DMS 273 treated with DMSO at 0.1 percent for 48 hours (cell line): ENCODE results near the gene USP11.

ENCODE experiments used
- DNase-seq: peaks from one replicate; lab custom pipeline; 2025; lab: John Stamatoyannopoulos, UW

USP11 gene

GRCh38 chrX:47204970-47205369 is 27.8 kb upstream of the USP11 start:
- no peak for DNase-seq

- DNase-seq = no peak
These were observed 26.5 kb upstream of the USP11 start for GRCh38 chrX:47206316-47206715.

DNA sequence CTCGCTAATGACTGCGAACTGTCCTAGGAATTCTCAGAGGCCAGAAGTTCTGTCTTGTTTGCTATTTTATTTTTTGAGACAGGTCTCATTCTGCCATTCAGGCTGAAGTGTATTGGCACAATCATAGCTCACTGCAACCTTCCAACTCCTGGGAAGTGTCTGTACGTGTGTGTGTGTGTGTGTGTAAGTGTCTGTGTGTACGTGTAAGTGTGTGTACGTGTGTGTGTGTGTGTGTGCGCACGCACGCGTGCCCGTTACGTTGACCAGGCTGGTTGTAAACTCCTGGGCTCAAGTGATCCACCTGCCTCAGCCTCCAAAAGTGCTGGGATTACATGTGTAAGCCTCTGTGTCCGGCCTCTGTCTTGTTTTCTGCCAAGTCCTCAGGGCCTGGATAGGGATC is 24.7 kb upstream of the USP11 start:
- no peak for DNase-seq

DNA sequence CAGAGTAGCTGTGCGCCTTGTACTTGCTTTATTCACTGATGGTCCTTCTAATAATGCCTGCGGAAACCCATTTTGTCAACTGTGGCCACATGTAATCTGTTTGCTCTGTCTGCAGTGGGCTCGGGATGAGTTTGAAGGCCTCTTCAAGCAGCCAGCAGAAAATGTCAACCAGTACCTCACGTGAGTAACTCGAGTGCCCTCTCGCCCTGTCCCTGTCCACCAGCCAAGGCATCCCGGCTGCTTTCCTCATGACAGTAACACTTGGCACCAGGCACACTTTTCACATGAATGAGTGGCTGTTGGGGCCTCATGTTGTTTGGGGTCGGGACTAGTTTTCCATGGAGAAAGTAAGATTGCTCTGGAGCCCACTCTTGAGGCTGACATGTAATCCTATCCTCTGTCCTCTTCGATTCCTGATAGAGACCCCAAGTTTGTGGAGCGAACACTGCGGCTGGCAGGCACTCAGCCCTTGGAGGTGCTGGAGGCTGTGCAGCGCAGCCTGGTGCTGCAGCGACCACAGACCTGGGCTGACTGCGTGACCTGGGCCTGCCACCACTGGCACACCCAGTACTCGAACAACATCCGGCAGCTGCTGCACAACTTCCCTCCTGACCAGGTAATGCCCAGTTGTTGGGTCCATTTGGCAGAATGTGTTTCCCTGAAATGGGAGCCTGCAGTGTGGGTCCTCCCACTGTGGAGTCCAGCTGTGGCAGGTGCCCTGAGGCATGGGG is 23.1 kb upstream of the USP11 start:
- DNase-seq = no peak

DNA sequence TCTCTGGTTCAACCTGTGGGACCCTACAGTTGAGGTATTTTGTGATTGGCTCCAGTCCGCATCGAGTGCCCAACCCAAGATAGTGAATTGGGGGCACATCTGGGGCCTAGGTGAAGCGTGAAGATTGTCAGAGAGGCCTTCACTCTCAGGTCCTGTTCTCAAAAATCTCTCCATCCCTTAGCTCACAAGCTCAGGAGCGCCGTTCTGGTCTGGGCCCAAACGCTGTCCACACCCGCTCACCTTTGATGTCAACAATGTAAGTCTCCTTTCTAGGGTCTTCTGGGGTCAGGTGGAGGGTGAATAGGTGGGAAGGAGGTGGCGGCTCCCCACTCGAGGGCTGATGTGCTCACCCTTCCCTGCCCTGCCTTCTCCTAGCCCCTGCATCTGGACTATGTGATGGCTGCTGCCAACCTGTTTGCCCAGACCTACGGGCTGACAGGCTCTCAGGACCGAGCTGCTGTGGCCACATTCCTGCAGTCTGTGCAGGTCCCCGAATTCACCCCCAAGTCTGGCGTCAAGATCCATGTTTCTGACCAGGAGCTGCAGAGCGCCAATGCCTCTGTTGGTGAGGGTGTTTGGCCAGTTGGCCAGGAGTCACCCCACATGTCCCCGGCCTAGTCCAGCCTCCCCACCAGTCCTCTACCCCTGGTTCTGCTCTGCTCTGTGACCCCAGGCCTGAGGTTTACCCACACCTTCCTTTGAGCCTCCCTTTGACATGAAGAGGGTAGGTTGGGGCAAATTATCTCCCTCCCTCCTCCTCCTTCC is 22.0 kb upstream of the USP11 start:
- DNase-seq = no peak

DNA sequence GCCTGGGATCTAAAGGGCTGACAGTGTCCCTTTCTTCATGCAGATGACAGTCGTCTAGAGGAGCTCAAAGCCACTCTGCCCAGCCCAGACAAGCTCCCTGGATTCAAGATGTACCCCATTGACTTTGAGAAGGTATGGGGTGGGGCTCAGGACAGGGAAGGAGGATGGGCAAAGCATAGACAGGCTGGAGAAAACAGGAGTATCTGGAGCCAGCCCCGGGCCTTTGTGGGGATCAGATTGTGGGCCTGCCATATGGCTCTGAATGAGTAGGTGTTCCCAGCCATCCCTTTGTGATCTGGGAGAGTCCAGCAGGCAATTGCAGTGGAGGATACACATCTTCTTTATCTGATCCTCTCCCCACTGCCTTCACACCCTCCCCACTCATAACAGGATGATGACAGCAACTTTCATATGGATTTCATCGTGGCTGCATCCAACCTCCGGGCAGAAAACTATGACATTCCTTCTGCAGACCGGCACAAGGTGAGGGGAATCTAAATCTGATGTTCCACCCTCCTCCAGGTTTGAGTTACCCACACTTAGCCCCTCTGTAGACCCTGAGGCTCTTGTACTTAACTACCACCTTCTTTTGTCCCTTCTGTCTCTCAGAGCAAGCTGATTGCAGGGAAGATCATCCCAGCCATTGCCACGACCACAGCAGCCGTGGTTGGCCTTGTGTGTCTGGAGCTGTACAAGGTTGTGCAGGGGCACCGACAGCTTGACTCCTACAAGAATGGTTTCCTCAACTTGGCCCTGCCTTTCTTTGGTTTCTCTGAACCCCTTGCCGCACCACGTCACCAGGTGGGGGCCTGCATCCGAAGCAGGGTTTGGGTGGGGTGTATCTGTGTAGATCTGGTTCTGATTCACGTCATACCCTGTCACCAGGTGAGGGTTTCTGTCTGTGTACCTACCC is 20.2 kb upstream of the USP11 start:
- no peak for DNase-seq

GRCh38 chrX:47214435-47215077 is 18.3 kb upstream of the USP11 start:
- no peak for DNase-seq

GRCh38 chrX:47215291-47215900 is 17.4 kb upstream of the USP11 start:
- DNase-seq = no peak

DNA sequence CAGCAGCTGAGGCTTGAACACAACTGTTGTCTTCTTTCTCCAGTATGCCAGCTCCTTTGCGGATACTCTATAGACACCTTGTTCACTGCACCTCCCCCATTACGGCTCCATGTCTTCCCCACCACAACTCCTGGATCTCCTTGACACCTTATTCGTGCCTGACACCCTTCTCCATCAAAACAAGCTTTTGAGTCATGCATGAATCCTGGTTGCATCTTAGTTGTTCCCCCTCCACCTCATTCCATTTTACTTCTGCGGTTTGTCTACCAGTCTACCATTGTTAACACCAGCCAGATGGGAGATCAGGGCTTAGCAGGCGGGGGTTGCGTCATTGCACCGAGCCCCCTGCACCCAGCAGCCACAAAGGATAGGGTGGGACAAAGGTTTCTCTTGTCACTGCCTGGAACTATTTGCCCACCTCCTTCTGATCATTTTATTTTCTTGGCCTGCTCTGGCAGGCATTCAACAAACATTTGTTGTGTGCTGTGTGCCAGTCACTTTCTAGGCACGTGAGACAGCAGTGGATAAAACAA is 16.4 kb upstream of the USP11 start:
- no peak for DNase-seq

GRCh38 chrX:47217121-47217851 is 15.5 kb upstream of the USP11 start:
- no peak for DNase-seq

GRCh38 chrX:47217852-47218279 is 14.9 kb upstream of the USP11 start:
- peak; percentile 100 for DNase-seq

- peak; percentile 80 for DNase-seq
These were observed 14.4 kb upstream of the USP11 start, which contains the start of gene CDK16 for GRCh38 chrX:47218280-47218919. Gene CDK16 (plus strand): TSS chrX:47218681. CDS start chrX:47223558, 4,877 bp downstream.

GRCh38 chrX:47218920-47219815 is 13.6 kb upstream of the USP11 start:
- DNase-seq = no peak

DNA sequence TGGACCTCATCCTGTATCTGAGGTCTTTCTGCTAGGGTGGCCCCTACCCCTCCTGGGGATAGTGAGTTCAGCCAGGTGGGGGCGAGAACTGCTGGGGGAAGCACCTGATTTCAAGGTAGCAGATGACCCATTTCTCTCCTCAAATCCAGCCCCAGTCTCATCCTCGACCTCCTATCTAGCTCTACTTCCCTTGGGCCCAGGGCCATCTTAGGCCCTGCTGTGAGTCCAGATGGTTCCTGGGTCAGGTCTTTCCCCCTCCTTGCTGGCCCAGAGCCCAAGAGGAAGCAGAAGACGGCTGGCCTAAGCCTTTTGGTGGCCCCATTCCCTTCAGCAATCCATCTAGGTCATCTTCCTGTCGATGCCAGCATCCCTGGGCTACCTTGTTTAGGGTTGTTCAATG is 11.1 kb upstream of the USP11 start:
- no peak for DNase-seq

DNA sequence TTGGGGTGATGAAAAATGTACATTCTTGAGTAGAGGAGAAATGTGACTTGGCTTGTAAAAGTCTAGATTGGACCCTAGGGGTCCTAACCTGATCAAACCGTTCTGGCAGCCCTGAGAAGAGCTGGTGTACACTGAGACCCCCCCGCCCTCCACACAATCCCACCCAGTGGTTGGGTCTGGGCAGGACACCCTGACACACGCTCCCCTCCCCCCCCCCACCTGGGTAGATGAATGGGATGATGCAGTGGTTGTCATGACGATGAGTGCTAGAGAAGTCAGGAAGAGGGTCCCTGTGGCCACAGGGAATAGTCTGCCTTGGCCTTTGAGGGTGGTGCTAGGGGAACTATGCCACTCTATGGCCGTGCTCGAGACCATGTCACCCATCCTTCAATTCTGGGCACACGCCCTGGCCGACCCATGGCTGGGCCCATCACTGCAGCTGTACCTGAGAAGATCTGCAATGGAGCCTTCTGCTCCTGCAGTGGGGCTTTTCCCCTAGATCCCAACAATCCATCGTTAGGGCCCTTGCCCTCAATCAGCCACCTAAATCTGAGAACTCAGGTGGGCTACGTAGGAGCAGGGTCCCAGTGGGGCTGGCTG is 10.0 kb upstream of the USP11 start:
- no peak for DNase-seq

DNA sequence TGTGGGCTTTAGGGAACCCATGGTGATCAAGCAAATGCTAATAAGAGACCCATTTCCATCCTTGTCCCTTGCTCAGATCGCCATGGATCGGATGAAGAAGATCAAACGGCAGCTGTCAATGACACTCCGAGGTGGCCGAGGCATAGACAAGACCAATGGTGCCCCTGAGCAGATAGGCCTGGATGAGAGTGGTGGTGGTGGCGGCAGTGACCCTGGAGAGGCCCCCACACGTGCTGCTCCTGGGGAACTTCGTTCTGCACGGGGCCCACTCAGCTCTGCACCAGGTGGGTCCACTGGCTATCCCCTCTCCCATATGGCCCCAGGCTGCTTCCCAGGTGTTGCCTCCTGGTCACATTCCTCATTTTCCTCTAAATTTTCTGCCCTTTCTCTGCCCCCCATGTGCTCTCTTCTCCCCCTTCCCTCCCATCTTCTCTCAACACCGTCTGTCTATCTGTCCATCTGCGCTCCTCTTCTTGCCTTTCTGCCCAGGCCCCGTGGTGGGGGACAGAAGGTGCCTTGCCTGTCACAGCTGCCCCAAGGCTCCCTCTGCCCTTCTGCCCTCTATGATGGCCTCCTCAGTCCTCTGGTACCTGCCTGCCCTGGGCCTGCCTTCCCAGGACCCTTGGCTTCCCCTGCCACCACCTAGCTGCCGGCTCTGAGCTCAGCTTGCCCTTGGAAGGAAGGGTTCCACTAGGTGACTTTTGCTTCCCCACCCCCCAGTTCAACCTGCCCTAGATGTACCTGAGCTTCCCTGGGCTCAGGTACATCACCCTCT is 9.1 kb upstream of the USP11 start:
- no peak for DNase-seq

DNA sequence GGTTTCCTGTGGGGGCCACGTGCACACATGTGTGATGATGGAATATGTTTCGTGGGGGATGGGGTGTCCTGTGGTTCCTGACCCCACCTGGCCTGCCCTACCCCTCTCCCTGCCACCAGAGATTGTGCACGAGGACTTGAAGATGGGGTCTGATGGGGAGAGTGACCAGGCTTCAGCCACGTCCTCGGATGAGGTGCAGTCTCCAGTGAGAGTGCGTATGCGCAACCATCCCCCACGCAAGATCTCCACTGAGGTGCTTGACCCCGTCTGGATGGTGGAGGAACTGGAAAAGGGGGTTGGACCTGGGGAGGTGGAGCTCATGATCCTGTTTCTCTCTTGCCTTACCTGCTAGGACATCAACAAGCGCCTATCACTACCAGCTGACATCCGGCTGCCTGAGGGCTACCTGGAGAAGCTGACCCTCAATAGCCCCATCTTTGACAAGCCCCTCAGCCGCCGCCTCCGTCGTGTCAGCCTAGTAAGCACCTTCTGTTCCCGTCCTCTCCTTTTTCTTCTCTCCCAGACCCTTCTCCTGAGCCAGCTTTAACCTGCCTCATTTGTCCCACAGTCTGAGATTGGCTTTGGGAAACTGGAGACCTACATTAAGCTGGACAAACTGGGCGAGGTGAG is 8.4 kb upstream of the USP11 start:
- no peak for DNase-seq
